OCI-LY1 (cell line): ENCODE results near the gene TARM1.

Experiments used
- CTCF ChIP-seq: fragments of 200-600 bp; sonication (generic), shearing (Covaris generic); IDR thresholded peaks from 2 replicates; pipeline ENCODE4 v1.5.1; 2017; ENCODE audit warnings: mild to moderate bottlenecking, antibody characterized with exemption, low read length, moderate library complexity, mixed read lengths
- EZH2 ChIP-seq: fragments of 200-600 bp; sonication (generic), shearing (Covaris generic); IDR thresholded peaks from 2 replicates; pipeline ENCODE4 v1.8.0; 2017; ENCODE audit warnings: borderline replicate concordance, mixed run types, mild to moderate bottlenecking, antibody characterized with exemption, low read length, moderate library complexity, mixed read lengths

- TF ChIP-seq CTCF (no peak), EZH2 (no peak)
Observed at GRCh38 chr19:54102421-54103169, 21.4 kb upstream of the TARM1 start, which contains the start of gene NDUFA3.
